GM19099 (cell line): ENCODE results near the gene CAPN10.

ENCODE experiments used
- POLR2A ChIP-seq: IDR thresholded peaks from 3 replicates; pipeline ENCODE4 v1.6.1; 2011; ENCODE audit warnings: low read depth; ENCODE audit not compliant: insufficient read length; ENCODE audit errors: extremely low read depth

CAPN10 gene

DNA sequence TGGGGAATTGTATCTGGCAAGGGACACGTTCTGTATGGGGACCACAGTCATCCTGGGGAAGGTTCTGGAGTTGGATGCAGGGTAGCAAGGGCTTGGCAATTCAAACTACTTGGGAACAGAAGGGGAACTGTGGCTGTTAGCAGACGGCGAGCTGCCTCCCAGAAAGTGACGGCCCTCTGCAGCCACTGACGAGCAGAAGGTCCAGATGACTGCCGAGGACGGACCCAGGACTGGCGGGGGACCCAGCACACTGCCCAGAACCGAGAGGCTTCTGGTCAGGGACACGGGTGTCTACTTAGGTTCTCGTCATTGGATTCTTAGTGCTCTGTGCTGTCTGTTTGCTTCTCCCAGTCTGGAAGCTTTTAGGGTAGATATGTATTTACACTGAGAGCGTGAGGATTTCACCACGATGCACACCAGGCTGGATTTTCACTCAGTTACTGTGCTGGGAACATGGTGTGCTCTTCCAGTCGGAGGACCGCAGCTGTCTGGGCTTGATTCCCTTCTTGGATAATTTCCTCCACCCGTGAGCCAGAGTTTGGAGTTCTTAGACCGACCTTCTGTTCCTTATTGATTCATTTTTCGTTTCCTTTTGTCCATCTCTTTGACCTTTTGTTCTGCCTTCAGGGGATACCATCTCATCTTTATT lies 52.1 kb downstream of the CAPN10 start:
- no peak for TF ChIP-seq POLR2A

DNA sequence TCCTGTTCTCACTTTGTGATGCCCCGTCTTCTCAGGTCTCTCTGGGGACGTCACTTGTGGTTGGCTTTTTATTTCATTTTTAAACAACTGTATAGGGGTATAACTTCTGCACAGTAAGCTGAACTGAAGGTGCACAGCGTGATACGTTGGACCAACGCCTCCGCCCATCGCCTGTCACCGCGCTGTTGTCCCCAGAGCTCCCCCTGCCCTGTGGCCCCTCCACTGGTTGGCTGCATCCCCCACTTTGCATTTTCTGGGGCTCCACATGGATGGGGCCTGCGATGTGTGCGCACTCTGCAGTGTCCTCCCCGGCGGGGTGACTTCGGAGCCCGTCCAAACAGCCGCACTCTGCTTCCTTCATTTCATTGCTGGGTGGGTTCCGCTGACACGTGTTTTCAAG lies 53.0 kb downstream of the CAPN10 start:
- no peak for TF ChIP-seq POLR2A

DNA sequence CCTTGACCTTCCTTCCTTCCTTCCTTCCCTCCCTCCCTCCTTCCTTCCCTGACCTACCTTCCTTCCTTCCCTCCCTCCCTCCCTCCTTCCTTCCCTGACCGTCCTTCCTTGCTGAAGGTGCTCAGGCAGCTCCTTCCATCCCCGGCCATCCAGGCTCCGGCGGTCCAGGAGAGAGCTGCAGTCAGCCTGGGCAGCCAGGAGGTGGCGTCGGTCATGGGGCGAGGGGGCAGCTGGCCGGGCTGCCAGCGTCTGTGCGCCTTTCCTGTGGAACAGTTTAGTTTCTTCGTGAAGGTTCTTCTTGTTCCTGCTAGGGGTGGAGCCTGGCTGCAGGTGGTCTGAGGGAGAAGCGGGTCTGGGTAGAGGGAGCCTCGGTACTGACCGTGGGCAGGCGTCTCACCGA lies 54.4 kb downstream of the CAPN10 start:
- TF ChIP-seq POLR2A, result no peak

DNA sequence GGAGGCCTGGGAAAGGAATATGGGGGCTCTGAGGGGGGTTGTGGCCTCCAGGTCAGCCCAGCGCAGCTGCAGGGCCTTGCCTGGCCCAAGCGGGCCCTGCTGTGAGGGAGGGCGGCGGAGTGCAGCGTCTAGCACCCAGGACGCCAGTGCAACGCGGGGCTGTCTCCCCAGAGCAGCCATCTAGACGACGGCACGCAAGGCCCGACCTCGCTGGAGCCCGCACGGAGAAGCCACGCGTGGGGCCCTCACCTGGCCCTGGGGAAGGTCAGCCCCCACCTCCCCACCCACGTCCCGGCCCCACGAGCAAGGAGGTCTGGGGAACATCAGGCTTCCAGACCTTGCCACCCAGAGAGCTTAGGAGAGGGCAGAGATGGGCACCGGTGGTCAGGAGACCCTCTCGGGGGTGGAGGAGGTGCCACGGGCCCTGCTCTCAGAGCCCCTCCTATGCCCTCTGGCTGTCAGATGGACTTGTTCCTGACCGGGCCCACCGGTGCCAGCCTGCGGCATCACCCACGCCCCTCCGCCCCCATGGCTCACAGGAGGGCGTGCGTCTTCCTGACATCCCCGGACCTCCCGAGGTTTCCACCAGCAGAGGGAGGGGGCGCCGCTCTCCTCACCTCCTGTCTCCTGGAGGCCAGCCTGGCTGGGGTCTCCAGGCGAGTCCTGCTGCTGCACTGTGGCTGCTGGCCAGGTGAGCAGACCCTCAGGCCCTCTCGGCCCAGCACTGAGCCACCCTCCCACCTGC lies 55.7 kb downstream of the CAPN10 start:
- TF ChIP-seq POLR2A, result no peak

DNA sequence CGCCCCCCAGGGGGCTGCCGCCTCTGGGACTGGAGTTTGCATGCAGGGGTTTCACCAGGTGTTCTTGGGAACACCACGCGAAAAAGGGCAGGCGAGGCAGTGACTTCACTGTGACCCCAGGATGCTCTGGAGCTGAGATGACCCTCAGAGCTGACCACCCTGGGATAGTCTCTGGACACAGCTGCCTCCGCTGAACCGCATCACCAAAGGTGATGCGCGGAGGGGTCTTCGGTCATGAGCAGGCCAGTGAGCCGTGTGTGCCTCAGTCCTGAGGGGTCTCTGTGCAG lies 56.2 kb downstream of the CAPN10 start:
- no peak for TF ChIP-seq POLR2A

DNA sequence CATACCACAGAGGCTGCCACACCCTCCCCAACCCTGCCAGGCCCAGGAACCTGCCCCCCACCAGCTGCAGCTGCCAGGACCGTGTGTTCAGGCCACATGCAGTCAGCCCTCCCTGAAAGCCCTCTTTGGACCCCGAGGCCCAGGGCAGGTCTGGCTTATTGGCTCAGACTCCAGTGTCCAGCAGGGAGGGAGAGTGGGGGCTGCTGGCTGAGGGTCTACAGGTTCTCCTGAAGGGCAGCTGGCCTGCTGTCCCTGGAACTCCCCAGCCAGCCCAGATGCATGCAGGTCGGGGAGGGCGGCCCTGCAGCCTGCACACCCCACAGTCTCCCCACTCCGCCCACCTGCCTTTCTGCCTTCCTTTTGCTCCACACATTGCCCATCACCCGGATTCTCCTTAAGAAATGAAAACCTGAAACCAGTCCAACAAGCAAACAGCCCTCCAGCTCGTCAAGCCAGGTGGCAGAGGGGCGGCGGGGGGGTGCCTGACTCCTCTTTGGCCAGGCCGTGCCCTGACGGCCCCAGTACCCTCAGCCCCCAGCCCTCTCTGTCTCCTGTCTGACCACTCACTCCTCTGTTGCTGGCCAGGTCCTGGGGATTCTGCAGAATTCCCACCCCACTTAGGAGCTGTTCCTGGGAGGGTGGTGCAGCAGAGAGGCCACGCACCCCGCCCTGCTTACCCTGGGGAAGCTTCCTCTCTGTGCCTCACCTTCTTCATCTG lies 56.7 kb downstream of the CAPN10 start:
- no peak for TF ChIP-seq POLR2A

DNA sequence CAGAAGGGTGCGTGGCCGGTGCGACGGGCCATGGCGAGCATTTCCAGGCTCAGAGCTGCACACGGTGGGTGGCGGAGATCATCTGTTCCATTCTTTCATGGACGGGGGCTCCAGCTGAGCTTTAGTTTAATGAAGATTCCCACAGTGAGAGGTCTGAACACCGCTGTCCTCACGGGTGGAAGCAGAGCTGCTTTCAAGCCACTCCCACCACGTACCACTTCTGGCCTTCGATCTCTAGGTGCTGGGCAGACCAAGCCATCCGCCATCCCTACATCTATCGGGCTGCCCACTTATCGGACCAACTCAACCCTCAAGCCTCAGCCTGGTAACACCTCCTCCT lies 57.2 kb downstream of the CAPN10 start:
- TF ChIP-seq POLR2A, result no peak

DNA sequence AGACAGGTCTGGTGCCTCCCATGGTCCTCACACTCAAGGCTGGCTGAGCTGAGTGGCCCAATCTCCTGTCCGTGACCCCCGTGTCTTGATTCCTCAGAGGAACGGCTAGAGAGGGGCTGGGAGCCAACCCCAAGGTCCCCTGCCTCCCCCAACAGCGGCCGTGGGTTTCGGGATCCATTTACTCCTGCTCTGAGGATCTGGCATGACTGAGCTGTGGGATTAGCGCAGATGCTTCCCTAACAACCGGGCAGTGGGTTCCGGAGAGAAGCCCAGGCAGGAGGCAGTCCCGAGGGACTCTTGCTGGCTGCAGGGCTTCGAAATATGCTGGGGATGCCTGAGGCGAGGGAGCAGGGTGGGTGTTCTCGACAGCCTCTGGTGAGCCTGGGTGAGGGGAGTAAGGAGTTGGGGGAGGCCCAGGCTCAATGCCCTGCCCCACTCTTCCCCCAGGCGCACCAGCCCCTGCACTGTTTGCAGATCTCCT lies 57.7 kb downstream of the CAPN10 start:
- no peak for TF ChIP-seq POLR2A

DNA sequence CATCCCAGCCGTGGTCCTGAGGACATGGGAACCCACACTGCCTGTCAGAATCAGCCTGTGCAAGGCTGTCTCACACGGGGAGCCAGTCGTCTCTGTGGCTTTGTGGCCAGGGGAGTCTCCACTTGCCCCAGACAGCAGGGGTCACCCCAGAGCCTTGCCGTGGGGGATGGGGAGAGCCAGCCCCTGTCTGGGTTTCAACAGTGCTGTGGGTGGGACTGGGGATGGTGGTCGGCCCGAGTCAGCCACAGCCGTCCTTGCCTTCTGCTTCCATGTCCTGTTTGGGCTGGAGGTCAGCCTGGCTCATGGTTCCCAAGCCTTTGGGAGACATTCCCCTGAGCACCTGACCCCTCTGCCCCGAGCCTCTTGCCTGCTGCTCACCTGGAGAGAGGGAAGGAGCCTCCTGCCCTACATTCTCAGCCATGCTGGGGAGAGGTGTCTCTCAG lies 58.3 kb downstream of the CAPN10 start:
- TF ChIP-seq POLR2A, result no peak

DNA sequence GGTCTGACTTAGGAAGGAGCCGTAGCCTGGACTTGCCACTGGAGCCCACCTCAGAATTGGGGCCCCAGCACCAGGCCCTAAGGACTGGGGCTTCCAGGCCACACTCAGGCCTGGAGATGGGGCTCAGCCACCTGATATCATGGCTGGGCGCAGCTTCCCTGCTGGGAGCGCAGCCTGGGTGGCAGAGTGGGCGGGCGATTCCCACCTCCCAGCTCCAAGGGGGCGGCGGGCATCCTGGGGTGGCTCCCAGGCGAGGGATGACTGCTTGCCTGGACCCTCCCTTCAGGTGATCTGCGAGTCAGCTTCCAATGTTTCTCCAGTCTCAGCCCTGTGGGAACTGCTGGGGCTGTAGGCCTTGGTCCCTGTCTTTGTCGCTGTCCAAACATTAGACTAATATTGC lies 58.8 kb downstream of the CAPN10 start:
- no peak for TF ChIP-seq POLR2A

DNA sequence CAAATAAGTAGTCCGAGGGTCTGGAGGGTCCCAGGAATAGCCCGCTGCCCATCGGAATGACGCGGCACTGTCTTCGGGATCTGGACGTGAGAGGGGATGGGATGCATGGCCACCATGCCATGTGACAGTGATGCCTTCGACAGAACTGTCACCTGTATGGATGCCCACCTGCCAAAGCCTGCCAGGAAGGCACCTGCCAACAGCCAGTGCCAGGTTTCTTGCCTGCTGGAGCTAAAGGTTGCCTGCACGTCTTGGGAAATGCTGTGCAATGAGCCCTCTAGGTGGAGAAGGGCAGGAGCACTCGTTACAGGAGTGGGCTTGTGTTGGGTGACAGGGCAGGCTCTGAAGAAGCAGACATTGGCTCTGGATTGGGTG lies 59.3 kb downstream of the CAPN10 start:
- no peak for TF ChIP-seq POLR2A

DNA sequence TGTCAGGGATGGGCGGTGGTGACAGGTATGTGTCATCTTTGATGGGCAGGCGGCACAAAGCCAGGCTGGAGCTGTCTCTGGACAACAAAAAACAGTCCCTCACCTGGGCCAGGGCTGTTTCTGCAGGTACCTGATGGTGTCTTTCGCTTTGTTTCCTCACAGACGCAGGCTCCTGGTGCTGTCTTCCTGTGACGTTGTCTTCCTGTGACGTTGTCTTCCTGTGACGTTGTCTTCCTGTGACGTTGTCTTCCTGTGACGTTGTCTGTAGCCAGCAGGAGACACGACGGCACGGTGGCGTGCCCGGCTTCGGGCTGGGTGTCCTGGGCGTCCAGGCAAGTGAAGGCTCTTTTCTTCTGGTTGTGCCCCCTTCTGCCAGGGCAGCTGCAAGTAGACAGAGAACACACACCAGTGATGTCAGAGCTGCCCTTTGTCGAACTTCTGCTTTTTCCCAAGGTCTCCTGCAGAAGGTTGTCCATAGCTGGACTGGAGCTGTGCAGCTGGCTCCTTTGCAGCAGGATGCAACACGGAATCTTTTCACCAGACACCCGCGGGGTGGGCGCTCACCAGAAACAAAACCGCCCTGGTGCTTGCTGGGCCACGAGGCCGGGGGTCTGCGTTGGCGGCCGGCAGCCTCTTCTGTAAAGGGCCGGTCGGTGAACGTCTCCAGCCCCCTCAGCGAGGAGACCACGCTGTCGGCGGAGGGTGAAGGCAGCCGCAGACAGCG lies 59.8 kb downstream of the CAPN10 start:
- no peak for TF ChIP-seq POLR2A

DNA sequence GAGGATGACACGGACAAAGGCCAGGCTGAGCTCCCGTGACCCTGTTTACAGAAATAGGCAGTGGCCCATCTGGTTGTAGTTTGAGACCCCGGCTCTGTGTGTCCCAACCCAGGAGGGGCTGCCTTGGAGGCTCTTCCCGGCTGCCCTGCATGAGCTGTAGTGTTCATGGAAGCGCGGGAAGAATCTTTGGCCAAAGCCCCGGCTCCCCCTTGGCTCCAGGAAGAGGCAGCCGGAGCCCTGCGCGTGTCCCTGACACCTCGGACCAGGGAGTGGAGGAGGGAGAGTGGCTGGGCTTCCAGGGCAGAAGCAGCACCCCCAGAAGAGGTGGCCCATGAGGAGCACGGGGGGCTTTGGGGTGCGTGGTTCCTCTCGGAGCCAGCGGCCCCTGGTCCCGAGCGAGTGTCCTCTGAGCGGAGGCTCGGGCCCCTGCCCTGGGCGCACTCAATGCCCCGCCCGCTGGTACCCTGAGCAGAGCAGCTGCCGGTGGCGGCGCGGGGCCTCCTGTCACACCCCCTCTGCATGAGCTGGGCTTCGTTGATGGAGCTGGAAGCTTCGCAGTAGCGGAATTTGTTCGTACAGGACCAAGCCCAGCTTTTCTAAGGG lies 60.5 kb downstream of the CAPN10 start:
- TF ChIP-seq POLR2A, result no peak

DNA sequence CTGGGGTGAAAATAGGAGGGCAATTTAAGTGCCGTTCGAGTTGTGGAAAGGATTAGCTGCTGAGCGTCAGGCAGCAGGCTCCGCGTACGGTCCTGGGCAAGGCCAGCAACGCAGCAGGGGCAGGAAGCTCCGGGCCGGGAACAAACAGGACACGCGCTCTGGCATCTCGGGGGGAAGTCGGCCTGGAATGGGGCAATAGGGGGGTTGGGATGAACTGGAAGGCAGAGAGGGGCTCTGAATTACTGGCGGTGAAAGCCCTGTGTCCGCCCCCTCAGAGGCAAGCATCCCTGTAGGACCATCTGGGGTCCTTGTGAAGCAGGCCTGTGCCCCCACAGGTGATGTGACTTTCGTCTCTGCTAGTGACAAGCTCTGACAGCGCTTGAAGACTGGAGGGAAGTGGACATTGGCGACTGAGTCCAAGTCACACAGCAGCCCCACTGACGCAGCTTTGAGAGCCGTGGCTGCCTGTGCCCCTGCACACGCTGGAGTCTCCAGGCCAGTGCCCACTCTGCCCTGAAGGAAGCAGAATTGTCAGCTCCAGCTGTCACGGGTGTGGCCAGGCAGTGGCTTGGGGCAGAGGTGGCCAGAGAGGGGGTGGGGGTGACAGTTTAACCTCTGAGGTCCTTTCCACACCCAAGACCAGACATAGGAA lies 61.1 kb downstream of the CAPN10 start:
- TF ChIP-seq POLR2A, result no peak
